ENCODE measurements around the gene ENOSF1.

Gene ENOSF1

DNA sequence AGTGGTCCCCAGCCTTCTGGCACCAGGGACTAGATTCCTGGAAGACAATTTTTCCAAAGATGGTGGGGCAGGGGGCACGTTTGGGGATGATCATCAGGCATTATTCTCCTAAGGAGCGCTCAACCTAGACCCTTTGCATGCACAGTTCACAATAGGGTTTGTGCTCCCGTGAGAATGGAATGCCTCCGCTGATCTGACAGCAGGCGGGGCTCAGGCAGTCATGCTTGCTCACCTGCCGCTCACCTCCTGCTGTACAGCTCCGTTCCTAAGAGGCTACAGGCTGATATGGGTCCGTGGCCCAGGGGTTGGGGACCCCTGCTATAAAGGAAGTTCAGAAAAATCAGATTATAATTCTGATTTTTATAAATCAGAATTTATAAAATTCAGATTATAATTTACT, 77.3 kb downstream of the ENOSF1 start:
- no peak for DNase-seq (ENCODE audit: low spot score)

DNA sequence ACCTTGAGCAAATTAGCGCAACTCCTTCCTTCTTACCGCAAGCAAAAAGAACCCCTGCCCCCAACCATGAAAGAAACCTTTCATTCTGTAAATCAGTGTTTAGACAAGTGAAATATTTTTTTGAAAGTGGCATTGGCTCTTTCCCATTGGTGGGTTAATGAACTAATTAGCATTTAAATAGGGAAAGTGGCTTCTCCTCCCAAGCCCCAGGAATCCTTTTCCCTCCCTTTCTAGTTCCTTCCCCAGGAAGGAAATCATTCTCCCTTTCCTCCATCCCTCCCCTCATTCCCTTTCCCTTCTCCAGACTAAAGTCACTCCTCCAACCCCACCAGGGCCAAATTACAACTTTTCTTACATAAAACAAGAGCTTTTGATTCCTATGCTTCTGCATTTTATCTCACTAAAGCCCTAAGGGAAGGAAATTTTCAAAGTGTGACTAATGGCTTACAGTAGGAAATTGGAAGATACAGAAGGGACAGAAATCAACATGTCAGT, 77.8 kb downstream of the ENOSF1 start:
- DNase-seq (ENCODE audit: low spot score), result no peak

DNA sequence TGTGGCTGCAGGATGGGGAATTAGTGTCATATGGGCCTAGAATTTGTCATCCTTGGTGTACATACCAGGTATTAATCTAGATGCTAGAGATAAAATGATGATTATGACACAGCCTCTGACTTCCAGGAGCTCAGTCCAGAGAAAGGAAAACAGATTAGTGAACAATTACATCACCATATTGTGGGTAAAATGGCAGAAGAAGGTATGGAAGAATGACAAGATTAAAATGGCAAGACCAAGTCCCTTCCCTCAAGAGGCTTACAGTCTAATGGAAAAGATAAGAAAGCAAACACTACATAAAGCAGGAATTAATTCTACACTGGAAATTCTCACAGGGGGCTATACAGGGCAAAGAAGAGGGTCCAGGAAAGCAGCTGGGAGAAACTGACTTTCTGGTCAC, 80.9 kb downstream of the ENOSF1 start:
- DNase-seq (ENCODE audit: low spot score), result no peak

DNA sequence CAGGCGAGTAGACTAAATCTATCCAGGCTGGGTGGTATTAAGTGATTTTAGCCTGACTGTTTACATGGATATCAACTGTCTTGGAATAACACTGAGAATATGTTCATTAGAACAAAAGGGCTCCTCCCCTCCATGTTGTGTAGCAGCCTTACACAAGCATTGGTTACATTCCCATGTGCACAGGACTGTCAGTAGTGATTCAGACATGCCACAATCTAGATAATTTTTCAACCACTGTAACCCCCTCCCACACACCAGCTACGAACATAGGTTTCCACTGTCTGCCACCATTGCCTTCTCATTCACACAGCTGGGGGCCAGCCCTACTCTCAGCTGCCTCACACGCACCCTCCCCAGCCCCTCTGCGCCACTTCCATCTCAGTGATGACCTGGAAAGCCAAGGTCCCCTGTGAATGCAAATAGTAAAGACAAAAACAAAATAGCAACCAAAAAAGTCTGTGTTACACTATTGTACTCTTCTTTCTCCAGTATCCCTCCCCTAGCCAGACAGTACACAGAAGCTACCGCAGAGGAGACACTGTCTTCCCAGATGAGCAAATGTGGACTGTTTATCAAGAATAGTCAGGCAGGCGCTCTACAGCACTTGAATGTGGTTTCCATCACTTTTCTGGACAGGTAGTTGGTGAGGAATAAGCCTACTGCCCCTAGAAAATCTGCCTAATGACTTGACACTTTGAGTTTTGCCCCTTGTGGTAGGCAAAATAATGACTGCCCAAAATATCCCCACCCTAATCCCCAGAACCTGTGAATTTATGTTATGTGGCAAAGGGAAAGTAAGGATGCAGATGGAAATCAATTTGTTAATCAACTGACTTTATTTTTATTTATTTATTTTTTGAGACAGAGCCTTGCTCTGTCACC, 82.9 kb downstream of the ENOSF1 start:
- no peak for DNase-seq (ENCODE audit: low spot score)

DNA sequence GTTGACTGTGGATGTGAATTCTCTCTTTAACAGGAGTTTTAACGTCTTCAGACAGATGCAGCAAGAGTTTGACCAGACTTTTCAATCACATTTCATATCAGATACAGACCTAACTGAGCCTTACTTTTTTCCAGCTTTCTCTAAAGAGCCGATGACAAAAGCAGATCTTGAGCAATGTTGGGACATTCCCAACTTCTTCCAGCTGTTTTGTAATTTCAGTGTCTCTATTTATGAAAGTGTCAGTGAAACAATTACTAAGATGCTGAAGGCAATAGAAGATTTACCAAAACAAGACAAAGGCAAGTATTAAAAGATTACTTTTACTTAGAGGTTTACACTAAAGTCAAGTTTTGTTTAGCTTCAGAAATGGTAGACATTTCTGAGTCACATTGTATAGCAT, 85.2 kb downstream of the ENOSF1 start:
- no peak for DNase-seq (ENCODE audit: low spot score)

DNA sequence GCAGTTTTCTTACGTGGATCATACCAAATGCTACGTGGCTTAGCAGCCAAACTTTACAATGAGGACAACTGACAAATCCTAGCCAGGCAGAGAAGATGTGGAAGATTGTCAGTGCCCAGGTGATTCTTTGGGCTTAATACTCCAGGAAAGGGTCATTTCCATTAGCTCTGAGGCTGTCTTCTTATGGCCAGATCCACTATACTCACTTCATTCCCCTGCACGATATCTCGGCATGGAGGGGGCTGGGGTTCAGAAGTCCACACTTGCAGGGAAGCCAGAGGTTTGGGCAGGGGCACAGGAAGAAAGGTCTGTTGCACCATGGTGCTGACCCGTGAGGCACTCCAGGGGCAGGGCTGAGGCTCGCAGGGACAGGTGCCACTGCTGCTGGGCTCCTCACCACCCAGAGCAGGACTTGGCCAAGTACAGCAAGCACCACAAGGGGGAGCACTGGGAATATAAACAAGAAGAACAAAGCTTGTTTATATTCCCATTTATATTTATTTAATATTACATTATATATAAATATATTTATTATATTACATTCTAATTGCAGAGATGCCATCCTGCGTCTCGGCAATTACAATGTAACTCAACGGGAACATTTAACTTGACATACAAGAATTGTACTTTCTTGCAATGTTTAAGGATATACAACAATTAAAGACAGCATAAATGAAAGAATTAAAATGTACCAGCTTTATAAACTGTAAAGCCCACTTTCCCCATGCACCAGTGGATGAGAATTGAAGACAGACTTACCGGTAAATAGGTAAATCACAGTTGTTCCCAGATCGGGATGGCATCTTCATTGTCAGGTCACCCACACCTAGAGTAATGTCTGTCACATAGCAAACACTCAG, 88.4 kb downstream of the ENOSF1 start:
- DNase-seq (ENCODE audit: low spot score), result peak; percentile 70

DNA sequence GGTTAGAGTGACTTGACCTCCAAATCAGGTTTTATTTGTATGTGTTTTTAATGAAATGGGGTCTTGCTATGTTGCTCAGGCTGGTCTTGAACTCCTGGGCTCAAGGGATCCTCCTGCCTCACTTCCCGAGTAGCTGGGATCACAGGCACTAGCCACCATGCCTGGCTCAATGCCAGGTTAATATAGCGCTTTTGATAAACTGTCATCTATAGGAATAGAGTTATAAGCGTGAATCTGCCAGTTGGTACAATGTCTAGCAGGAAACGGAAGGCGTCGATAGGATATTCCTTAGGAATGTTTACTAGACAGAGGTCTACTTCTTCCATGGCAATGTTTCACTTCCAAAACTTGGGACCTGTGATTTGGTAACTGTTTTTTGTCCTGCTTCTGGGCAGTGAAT, 90.1 kb downstream of the ENOSF1 start:
- no peak for DNase-seq (ENCODE audit: low spot score)

DNA sequence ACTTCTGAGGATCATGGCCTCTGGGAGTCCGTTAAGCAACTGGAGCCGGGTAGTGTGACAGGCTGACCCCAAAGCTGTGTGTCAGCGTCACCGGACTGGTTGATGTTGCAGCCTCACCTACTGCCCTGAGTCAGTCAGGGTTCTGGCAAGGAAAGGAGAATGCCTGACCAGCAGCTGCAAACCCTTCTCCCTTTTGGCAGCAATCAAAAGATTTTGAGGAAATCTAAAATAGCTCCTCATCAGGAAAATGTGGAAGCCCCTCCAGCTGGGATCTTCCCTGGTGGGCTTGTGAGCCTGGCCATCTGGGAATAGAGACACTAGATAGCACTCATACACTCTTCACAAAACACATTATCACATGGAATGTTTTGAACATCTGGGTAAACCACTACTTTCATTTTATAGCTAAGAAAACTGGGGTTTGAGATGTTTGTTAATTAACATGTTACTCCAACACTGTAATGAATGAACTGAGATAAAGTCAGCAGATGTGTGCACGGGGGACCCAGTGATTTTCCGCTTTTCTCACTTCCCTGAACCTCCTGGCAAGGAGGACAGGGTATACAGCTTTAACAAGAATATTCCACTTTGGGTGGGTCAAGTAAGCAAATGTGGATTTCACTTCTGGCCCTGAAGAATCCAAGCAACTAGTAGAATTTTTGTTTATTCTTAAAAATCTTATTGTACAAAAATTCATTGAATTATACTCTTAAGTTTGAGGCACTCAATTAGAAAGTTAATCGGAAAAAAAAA, 91.0 kb downstream of the ENOSF1 start:
- no peak for DNase-seq (ENCODE audit: low spot score)
